Kidney (tissue), 14 donors: Measurements from ENCODE around the gene BAHD1. TPM values are rescaled to one million over a fixed set of nuclear protein-coding genes. Genes with fewer than 3 reads are reported as not detected.
A peak's percentile ranks its signal among the peaks of the same experiment; 100 is the strongest.

Experiments
- DNase-seq, 5 donors: peaks; one replicate each; pipeline ENCODE4 v3.0.0-alpha.2; 2013 to 2020
- FAIRE-seq: peaks from 2 replicates; lab custom pipeline; 2012; peaks lifted over from hg19 to GRCh38; lab: Jason Lieb, UNC
- H3K27ac ChIP-seq, 2 donors: one replicate each; pipeline ENCODE4 v1.7.0; 2013; ENCODE audit warnings: low read depth in 2 of 2, low read length in 2 of 2, inconsistent platforms in 1 of 2
- H3K27me3 ChIP-seq: one replicate; pipeline ENCODE4 v1.7.1; 2013; ENCODE audit warnings: low read length, inconsistent platforms; ENCODE audit not compliant: control insufficient read depth, insufficient read depth
- H3K36me3 ChIP-seq, 3 donors: one replicate each; pipeline versions ENCODE4 v1.7.0 to v1.7.1; 2013; ENCODE audit warnings: low read length in 3 of 3, control low read depth in 1 of 3, inconsistent platforms in 1 of 3; ENCODE audit not compliant: insufficient read depth in 3 of 3, control insufficient read depth in 2 of 3
- H3K4me1 ChIP-seq, 3 donors: one replicate each; pipeline versions ENCODE4 v1.7.0 to v1.7.1; 2013; ENCODE audit warnings: low read length in 3 of 3, inconsistent platforms in 1 of 3, low read depth in 1 of 3; ENCODE audit not compliant: control insufficient read depth in 2 of 3, insufficient read depth in 2 of 3
- H3K4me3 ChIP-seq, 3 donors: one replicate each; pipeline versions ENCODE4 v1.7.0 to v1.8.1; 2013; ENCODE audit warnings: low read length in 3 of 3, control low read depth in 1 of 3, inconsistent platforms in 1 of 3
- H3K9ac ChIP-seq, 3 donors: one replicate each; pipeline versions ENCODE4 v1.7.0 to v1.7.1; 2013; ENCODE audit warnings: low read length in 3 of 3, control low read depth in 1 of 3, inconsistent platforms in 1 of 3
- H3K9me3 ChIP-seq, 3 donors: one replicate each; pipeline versions ENCODE4 v1.7.0 to v1.7.1; 2013; ENCODE audit warnings: low read length in 3 of 3, control low read depth in 1 of 3, inconsistent platforms in 1 of 3; ENCODE audit not compliant: control insufficient read depth in 2 of 3, insufficient read depth in 1 of 3
- CTCF ChIP-seq: IDR thresholded peaks from 3 replicates; pipeline ENCODE4 v1.5.1; 2012; ENCODE audit warnings: mild to moderate bottlenecking, moderate library complexity, borderline replicate concordance; ENCODE audit not compliant: insufficient read depth; ENCODE audit errors: extremely low read depth
- intact Hi-C: fragments of 100-400 bp; cut with DNase I; formaldehyde crosslinking; loops from one replicate; pipeline ENCODE4 v1.11.1; 2022
- polyA plus RNA-seq: library from polyadenylated mRNA; stranded (reverse); fragments of 350-450 nt; fragmentation: Illumina TruSeq; extraction: RNeasy Lipid Tissue Mini Kit (QIAGEN cat#74804); gene quantifications from one replicate; pipeline ENCODE4 v1.2.3, GENCODE V29; 2014; ENCODE audit warnings: low read depth, low replicate concordance; ENCODE audit not compliant: insufficient read depth
- total RNA-seq: library from RNA; stranded (reverse); fragmentation: NEBNext Ultra II Directional; extraction: Animal tissue kit (Norgen Biotek cat#: 25700); gene quantifications from one replicate; pipeline ENCODE4 v1.2.1, GENCODE V29; 2021
- donor health status: control.
- donor health status: control.
- donor health status: control.
- donor health status: control.
- donor health status: control.
- donor health status: DM: yes; HTN: yes; CAD: no.
- donor health status: Normal renal cell carcinoma (clear cell type).

Gene BAHD1
- total and polyA plus RNA-seq, 2 donors from 2014 or later = 13.3 to 28.4 TPM

GRCh38 chr15:40511472-40512133 is 70.8 kb downstream of the BAHD1 start:
- peak overlapping the region; percentile 21 to 63 (median 55) for H3K4me3 ChIP-seq
- H3K9me3 ChIP-seq = no peaks in the 10 kb centered on the region
- intact Hi-C loops = no loop called here
- no peak overlapping the region for H3K27ac ChIP-seq
- DNase-seq = peak; percentile 50 to 91 (median 72)
- no peaks in the 10 kb centered on the region for H3K27me3 ChIP-seq
- no peaks in the 10 kb centered on the region for H3K36me3 ChIP-seq
- no peak for TF ChIP-seq CTCF
- FAIRE-seq = no peak
- H3K4me1 ChIP-seq = peaks cover 0 to 3% (median 0%) of the 10 kb centered on the region in 3 donors
- peak overlapping the region in 1 of 3 donors; percentile 28 for H3K9ac ChIP-seq

DNA sequence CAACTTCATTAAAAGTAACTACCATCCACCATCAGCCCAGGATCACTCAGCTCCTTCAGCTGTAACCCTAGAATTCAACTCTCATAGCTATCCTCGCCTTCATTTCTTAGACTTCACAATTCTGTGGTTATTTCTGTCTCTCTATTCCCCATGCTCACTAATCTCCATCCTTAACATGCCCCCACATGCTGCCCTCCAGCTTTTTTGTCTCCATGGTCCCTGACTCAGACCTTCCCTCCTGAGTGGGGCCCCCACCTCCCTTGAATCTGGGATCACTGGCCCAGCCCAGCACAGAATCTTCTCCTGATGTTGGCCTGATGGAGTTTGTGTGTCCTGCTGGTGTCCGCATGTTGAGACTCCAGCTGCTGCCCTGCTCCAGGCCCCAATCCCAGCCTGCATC is 71.7 kb downstream of the BAHD1 start:
- TF ChIP-seq CTCF = no peak
- H3K36me3 ChIP-seq = no peaks in the 10 kb centered on the region
- no peaks in the 10 kb centered on the region for H3K27me3 ChIP-seq
- no peak overlapping the region for H3K4me3 ChIP-seq
- H3K27ac ChIP-seq = no peak overlapping the region
- FAIRE-seq = no peak
- H3K9me3 ChIP-seq = no peaks in the 10 kb centered on the region
- H3K9ac ChIP-seq = no peak overlapping the region
- no peaks in the 10 kb centered on the region for H3K4me1 ChIP-seq
- no peak for DNase-seq
- intact Hi-C loops = no loop called here

DNA sequence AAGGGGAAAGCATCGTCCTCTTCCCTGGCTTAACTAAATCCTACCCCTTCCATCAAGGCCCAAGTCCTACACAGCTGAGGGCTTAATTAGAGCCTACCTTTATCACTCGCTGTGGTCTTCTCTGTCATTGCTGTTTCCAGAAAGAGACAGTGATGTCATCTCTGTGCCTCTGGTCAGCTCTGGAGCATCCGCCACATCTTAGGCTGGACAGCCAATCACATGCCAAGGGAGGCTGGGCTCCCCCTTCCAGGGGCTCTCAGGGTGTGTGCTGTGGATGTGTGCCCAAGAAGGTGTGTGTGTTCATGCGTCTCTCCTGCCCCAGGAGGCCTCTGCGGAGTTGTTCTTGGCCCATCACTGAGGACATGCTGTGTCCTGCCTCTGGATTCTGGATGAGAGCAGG is 72.9 kb downstream of the BAHD1 start:
- H3K27me3 ChIP-seq = no peaks in the 10 kb centered on the region
- H3K4me3 ChIP-seq = no peak overlapping the region
- DNase-seq = no peak
- no peaks in the 10 kb centered on the region for H3K9me3 ChIP-seq
- no peak overlapping the region for H3K9ac ChIP-seq
- no peaks in the 10 kb centered on the region for H3K36me3 ChIP-seq
- no peak for FAIRE-seq
- H3K4me1 ChIP-seq = no peaks in the 10 kb centered on the region
- intact Hi-C loops = no loop called here
- no peak for TF ChIP-seq CTCF
- H3K27ac ChIP-seq = no peak overlapping the region
